Measurements from ENCODE around the gene ASF1A. TPM values are rescaled to one million over a fixed set of nuclear protein-coding genes. Genes with fewer than 3 reads are reported as not detected.

Gene ASF1A
- total and polyA plus RNA-seq, 9 of the 15 experiments (the other 6 are each of a cell fraction or from before 2014, with no cell fraction given), result 31.5 to 45.3 (median 34.8) TPM

DNA sequence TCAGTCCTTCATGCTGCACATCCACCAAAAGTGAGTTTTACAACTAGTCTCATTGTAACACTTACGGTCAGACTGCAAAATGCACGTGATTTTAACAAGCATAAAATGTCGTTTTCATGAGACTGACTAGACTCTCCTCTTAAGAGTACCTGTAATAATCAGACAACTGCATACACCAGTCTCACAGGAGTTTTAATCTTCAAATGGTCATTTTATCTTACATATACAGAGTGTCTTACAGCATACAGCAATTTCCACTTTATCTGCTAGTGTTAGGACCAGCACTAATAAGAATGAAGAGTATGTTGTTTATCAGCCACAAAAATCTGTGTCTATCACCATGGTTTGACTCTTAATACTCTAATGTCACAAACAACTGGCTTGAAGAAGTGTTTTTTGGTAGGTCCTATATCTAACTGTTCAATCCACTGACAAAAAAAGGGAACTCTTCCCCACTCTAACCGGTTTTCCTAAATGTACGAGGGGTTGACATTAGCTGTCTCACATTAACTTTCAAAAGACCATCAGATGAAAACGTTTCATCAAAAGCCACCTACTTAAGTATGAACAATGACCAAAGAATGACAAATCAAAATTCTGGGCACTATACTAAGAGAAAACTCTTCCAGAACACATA, 1.5 kb upstream of the ASF1A start:
- POLR2A ChIA-PET, result interaction anchor here (1.0 to 4.0 kb wide), 6 partner anchors 9 to 31 kb away, joined by 3 to 24 read pairs (median 4); no protein-coding TSS in a partner anchor
- in situ Hi-C loops (cut with MboI) (no loop called here), intact Hi-C loops (cut with micrococcal nuclease) (loop anchor here (2.0 to 10.0 kb wide), 5 partner anchors 90 to 455 kb away; partner anchors contain the start of genes CEP85L, FAM184A and MAN1A1)
- Histone ChIP-seq H3K9ac (ENCODE audit: insufficient read depth in 1 of 2, low read depth in 2 of 2, low read length in 2 of 2) (peak overlapping the region in 1 of 2 experiments; percentile 91; a peak in 2 of 4 replicates), H3K4me3 (peak overlapping the region; percentile 72), H3K4me1 (replicated peaks in 1 of 2; ENCODE audit: control insufficient read depth in 2 of 2, insufficient read depth in 2 of 2, low read length in 2 of 2) (peaks cover 15 to 31% of the 10 kb centered on the region in 2 experiments), H2AFZ (ENCODE audit: low read depth, low read length) (peak overlapping the region; percentile 97), H4K20me1 (replicated peaks; ENCODE audit: control insufficient read depth, insufficient read depth, low read length) (no peaks in the 10 kb centered on the region), H3K36me3 (ENCODE audit: control insufficient read depth, insufficient read depth, low read length) (peaks cover 5% of the 10 kb centered on the region; the same call in 1 of the 3 replicates), H3K9me1 (ENCODE audit: control insufficient read depth, insufficient read depth, low read length) (no peaks in the 10 kb centered on the region), H3K9me3 (replicated peaks; ENCODE audit: control insufficient read depth, insufficient read depth, low read depth, low read length) (no peaks in the 10 kb centered on the region), H3K27ac (ENCODE audit: extremely low read depth, low read depth, low read length) (peak overlapping the region; percentile 92), H3K79me2 (ENCODE audit: control insufficient read depth, insufficient read depth, low read length) (peaks cover 68% of the 10 kb centered on the region), H3K27me3 (ENCODE audit: control insufficient read depth in 2 of 2, insufficient read depth in 2 of 2, low read length in 2 of 2) (no peaks in the 10 kb centered on the region), H3K4me2 (ENCODE audit: insufficient read depth, low read length) (peak overlapping the region; percentile 91)
- FAIRE-seq (peak; percentile 70), DNase-seq (ENCODE audit: extremely low read depth in 1 of 4, low spot score in 3 of 4) (peak in 2 of 4 experiments; percentile 10 to 45), ATAC-seq (no peak)
- BruUV-seq (replicated peaks), result no TSS peak
- WGBS (ENCODE audit: insufficient coverage, low coverage, missing lambda C conversion rate), result 2% methylated on average over 6 of the region's 6 CpGs
- CTCF ChIA-PET (ENCODE audit: low intra/inter-chr PET ratio), result no interaction called here
- TF ChIP-seq ARID1B (IDR thresholded peaks at IDR 0.05) (peak; percentile 79), BRD9 (IDR thresholded peaks at IDR 0.05; ENCODE audit: low read depth, partially characterized antibody) (no peak), CCNT2 (IDR thresholded peaks at IDR 0.05; ENCODE audit: borderline replicate concordance, extremely low read depth, insufficient read length, low read depth, low read length) (peak; percentile 59), KDM1A (IDR thresholded peaks at IDR 0.05) (peak; percentile 34 to 53; a peak in 2 of 4 replicates), HDAC1 (IDR thresholded peaks at IDR 0.05) (no peak), HDAC2 (IDR thresholded peaks at IDR 0.05) (0 out of 2 replicates have a peak, but pooled peaks have one; percentile 37), TEAD4 (IDR thresholded peaks at IDR 0.05; ENCODE audit: low read length) (peak; percentile 91), TEAD4 (CRISPR knock-in tag; IDR thresholded peaks at IDR 0.05; ENCODE audit: borderline replicate concordance) (no peak), TCF3 (CRISPR knock-in tag; IDR thresholded peaks at IDR 0.05) (peak; percentile 64), CBFA2T3 (IDR thresholded peaks at IDR 0.05) (peak; percentile 85), DACH1 (IDR thresholded peaks at IDR 0.05; ENCODE audit: partially characterized antibody) (peak; percentile 87), SPI1 (IDR thresholded peaks at IDR 0.05; ENCODE audit: borderline replicate concordance, low read depth, low read length) (peak; percentile 70)
- TF ChIP-seq, protein P1, sequence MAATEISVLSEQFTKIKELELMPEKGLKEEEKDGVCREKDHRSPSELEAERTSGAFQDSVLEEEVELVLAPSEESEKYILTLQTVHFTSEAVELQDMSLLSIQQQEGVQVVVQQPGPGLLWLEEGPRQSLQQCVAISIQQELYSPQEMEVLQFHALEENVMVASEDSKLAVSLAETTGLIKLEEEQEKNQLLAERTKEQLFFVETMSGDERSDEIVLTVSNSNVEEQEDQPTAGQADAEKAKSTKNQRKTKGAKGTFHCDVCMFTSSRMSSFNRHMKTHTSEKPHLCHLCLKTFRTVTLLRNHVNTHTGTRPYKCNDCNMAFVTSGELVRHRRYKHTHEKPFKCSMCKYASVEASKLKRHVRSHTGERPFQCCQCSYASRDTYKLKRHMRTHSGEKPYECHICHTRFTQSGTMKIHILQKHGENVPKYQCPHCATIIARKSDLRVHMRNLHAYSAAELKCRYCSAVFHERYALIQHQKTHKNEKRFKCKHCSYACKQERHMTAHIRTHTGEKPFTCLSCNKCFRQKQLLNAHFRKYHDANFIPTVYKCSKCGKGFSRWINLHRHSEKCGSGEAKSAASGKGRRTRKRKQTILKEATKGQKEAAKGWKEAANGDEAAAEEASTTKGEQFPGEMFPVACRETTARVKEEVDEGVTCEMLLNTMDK (IDR thresholded peaks at IDR 0.05; ENCODE audit: borderline replicate concordance, insufficient read depth, low read depth, low read length, poor library complexity, severe bottlenecking), result no peak
- TF ChIP-seq, protein P2, sequence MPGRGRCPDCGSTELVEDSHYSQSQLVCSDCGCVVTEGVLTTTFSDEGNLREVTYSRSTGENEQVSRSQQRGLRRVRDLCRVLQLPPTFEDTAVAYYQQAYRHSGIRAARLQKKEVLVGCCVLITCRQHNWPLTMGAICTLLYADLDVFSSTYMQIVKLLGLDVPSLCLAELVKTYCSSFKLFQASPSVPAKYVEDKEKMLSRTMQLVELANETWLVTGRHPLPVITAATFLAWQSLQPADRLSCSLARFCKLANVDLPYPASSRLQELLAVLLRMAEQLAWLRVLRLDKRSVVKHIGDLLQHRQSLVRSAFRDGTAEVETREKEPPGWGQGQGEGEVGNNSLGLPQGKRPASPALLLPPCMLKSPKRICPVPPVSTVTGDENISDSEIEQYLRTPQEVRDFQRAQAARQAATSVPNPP (IDR thresholded peaks at IDR 0.05; ENCODE audit: borderline replicate concordance, insufficient read depth, insufficient read length), result no peak
- TF ChIP-seq, protein P3, sequence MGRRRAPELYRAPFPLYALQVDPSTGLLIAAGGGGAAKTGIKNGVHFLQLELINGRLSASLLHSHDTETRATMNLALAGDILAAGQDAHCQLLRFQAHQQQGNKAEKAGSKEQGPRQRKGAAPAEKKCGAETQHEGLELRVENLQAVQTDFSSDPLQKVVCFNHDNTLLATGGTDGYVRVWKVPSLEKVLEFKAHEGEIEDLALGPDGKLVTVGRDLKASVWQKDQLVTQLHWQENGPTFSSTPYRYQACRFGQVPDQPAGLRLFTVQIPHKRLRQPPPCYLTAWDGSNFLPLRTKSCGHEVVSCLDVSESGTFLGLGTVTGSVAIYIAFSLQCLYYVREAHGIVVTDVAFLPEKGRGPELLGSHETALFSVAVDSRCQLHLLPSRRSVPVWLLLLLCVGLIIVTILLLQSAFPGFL (CRISPR knock-in tag; IDR thresholded peaks at IDR 0.05), result no peak
